NCI-H82 (cell line): ENCODE measurements around the gene ERC2.

ENCODE experiments used
- DNase-seq: peaks from one replicate; lab custom pipeline; 2025; lab: John Stamatoyannopoulos, UW

The ERC2 gene

DNA sequence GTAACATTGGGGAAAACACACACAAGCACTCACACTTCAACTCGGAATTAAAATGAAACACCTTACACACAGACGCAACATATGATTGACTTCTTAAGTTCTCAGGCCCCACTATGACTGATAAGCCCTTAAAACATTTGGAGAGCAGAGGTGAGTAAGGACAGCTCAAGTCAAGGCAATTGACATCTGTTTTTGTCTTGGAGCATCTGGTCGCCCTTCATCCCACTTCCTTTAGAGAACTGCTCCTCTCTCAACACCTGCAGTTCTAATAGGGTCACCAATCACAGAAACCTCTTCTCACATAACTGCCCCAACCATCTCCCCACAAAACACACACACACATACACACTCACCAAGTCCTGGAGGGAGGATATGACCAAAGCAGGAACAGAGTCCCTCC, 43.4 kb downstream of the ERC2 start:
- DNase-seq = peak; percentile 76

DNA sequence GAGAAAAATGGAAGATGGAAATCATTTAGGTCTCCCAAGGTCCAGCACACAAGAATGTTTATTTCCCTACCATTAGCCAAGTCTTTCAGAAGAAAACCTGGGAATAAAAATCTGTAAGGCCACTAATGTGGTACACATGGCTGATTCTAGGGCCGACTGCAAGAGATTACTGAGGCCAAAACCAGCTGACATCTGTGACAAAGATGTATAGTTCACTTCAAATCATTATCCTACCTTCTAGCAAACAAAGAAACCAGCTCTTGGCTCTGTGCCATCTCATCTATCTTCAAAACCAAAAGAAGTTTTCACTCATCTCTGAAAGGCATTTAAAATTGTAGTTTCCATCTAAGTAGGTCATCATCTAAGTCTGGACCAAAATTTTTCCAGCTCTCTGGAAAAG, 43.9 kb downstream of the ERC2 start:
- DNase-seq = peak; percentile 72

DNA sequence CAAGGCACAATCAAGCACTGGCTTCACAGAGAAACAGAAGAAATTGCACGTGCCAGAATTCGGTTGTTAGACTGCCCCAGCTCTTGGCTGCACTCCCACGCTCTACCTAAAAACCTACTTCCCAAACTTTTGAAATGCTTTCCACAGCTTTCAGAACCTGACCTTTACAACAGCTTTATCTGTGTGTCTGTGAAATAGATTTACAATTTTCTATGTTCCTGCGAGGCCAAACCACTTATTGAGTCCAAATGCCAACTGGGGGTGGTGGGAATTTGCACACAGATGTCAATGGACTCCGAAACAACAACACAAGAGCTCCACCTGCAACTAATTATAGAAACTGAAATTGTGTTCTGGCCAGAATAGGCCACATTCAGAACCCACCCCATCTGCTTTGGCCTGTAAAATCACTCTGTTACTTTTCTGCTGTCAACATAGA, 44.6 kb downstream of the ERC2 start:
- DNase-seq = no peak

DNA sequence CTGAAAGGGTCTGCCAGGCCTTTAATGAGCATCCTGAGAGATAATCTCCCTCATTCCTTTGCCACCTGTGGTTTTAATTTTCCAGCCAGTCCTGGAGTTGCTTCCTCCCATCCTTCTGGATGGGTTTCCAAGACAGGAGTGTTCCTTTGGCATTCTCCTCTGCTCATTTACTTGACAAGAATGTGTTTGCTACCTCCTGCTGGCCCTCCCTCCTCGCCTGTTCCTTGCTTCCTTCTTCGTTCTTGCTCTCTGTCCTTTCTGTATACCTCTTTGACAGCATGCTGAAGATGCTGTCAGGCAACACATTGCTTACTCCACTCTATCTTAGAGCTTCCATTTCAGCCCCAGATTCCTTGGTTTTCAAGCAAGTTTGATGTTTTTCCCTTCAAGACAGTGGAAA, 46.0 kb downstream of the ERC2 start:
- DNase-seq = no peak

DNA sequence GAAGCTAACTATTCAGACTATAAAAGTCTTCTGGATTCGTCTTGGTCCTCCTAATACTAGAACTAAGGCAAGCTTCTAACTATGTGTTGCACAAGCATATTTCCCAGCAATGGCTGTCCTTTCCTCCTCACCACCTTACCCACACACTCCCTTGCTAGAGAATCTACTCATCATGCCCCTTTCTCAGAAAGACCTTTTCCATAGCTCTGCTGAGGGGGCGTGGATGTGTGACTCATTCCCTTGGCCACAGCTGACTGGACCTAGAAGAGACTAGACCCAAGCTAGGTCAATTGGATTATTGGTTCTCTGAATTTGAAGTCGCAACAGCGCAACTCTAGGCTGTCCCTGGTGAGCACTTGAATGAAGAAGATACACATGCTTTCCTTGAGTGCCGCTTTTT, 47.1 kb downstream of the ERC2 start:
- no peak for DNase-seq

DNA sequence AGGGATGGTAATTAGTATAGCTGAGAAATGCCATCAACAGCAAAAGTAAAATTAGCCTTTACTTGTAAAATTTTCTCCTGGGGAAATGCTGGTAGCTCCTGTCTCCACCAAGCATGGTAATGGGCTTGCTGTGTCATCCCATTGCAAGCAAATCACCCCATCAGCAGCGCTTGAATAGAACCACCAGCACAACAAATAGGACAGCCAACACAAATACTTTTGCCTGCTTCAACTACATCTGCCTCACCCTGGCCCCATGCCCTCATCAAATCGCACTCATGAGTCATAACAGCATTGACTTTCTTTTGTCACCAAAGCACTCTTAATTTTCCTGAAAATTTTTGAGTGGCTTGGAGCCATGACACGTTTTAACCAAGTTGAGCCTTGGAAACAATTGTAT, 52.6 kb downstream of the ERC2 start:
- no peak for DNase-seq

DNA sequence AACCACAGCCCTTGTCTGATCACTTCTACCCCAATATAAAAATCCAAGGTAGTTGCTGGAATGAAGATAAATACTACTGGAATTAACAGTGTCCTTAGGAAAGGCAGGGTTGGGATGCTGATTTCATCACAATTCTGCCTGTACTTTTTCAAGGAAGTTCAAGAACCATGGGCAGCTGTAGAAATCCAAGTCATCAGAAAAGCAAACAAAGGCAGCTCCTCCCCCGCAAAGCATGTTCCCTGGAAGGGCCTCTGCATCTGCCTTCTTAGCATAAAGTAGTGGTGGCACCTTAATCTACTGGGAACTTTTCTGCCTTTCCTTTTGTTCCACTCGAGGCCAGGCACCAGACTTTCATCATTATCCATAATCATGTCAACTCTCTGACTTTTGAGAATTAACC, 54.4 kb downstream of the ERC2 start:
- DNase-seq = no peak

DNA sequence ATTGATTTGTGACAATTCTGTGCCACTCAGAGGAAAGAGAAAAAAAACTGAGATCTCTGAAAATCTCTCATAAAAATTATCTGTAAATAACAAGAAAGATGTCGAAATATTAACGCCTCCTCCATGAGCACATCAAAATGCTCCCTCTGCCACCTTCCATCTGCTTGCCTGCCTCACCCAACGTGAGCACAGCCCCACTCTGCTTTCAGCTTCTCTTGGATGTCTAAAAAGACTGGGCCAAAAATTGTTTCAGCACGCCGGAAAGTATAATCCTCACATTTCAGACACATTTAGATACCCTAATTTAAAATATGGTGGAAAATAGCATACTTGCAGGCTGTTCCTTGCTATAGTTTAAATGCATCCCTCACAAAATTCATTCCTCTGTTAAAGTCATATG, 57.1 kb downstream of the ERC2 start:
- DNase-seq = no peak

DNA sequence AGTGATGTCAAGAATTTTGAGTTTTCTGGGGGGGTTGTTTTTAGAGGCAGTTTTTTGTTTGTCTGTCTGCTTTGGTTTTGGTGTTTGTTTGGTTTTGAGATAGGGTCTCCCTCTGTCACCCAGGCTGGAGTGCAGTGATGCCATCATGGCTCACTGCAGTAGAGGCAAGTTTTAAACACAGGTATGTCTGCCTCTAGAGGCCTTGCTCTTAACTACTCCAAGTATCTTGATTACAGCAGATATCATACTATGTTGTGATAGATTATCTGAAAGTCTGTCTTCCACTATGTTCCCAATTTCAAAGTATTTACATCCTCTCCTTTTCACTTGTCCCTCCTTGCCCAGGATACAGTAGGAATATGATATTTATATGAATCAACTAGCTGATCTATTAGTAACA, 57.7 kb downstream of the ERC2 start:
- DNase-seq = no peak

DNA sequence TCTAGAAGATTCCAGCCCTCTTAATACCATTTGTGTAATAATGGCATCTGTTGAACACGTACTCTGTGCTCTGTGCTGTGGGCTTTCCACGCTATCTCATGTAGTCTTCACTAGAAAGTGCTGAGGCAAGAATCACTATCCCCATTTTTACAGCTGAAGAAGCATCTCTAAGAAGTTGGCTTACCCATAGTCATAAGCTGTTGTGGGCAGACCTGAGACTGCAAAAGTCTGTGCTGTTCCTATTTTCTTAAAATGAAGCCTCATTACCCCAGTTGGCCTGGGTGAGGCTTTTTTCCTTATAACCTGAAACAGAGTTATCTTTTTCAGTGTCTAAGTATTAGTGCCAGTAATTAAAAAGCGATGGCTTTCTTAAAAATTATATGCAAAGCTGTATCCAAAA, 58.5 kb downstream of the ERC2 start:
- DNase-seq = no peak

DNA sequence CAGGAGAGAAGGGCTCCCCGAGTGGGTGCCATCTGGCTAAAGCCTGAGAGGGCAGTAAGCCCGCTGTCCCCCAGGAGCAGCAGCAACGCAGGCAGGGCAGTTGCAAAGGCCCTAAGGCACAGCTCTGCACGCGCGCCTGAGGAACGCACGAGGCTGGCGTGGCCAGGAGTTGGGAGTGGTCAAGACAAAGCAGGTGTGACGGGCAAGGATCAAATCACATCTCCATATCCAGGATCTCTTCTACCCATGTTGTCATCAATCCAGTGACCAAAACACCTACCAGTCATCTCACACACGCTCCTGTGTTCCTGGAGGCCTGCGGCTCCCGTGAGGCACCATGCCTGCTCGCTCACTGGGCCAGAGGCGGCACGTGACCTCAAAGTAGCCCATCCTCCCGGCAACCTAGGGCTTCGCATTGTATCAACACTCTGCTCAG, 59.5 kb downstream of the ERC2 start:
- no peak for DNase-seq

DNA sequence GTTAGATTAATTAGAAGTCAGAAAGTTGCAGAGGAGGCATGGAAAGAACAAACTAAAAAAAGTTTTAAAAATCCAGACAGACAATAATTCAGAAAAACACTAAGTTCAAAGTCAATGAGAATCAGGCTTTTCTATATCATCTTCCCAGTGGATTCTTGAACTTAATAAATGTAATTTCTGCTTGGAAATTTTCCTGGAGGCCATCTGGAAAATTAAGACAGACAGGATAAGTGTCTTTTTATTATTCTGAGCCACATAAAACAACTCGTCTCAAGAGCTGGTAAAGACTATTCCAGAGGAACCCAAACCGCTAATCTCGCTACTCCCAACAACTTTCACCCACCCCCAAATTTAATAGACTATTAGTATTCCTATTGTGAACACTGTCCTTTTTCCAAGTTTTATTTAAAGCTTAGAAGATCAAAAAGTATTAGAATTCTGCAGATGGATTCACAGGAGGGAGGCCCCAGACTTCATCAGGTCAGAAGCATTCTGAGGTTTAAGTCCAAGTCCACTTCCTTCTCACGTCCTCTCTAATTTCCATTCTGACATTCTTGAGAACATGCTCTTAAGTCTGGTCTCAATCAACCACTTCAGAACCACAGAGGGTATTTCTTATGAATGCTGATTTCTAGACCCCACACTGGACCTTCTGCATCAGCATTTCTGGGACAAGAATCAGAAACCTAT, 61.3 kb downstream of the ERC2 start:
- no peak for DNase-seq

DNA sequence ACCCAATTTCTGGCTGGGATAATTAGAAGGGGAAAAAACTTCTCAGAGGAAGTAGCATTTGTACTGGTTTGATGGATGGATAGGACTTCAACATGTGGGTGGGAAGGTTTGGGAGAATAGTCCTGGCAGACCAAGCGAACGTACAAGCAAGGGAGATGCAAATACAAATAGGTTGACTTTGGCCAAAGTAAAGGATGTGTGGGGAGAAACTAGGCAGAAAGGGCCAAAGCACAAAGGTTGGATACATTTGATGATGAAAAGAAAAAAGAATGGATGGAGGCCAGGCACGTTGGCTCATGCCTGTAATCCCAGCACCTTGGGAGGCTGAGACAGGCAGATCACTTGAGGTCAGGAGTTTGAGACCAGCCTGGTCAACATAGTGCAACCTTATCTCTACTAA, 63.4 kb downstream of the ERC2 start:
- DNase-seq = no peak

DNA sequence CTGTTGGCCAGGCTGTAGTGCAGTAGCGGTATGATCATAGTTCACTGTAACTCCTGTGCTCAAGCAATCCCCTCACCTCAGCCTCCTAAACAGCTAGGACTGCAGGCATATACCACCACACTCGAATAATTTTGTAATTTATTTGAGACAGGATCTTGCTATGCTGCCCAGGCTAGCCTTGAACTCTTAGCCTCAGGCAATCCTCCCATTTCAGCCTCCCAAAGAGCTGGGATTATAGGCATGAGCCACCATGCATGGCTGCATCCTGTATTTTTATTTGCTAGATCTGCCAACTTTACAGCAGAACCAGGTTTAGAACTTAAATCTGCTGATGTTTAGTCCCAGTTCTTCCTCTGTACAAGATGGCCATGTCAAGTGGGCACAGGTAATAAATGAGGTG, 69.6 kb downstream of the ERC2 start:
- DNase-seq = no peak

DNA sequence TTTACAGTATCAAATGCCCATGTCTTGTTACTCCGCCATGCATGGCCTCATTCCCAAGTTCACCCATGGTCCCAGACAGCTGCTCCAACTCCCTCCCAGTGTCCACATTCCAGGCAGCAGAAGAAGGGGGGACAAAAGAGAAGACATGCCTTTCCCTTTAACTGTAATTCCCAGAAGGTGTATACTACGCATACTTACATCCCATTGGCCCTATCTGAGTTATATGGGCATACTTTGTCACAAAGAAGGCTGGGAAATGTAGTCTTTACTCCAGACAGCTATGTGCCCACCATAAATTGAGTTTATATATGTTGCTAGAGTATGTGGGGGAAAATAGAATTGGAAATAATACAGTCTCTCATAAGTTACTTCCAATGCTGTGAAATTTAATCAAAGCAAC, 70.5 kb downstream of the ERC2 start:
- no peak for DNase-seq

DNA sequence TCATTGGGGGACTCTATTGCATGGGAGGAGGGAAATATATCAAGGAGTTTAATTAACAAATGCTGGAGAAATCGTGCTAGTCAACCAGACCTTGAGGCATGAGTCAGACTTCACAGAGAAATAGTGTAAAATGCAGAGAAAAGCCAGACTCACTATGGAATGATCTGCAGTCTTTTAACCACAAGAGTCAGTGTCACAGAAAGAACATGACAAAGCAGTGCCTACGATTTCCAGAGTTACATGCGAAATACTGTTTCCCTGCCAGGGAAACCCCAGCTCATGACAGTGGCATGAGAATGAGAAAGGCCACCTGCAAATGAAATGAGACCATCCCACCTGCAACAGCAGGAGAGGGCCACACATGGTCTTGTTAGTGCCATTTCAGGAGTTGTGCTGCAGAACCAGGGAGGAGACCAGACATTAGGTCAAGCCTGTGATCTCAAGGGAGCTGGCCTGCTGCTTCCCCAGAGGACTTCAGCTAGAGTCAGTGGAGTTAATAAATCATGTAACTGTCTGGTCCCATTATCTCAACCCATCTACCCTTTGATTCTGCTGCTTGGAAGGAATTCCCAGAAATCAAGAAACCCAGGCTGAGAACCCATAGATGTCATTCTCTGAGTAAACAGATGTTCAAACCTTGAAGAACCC, 79.0 kb downstream of the ERC2 start:
- DNase-seq = no peak

DNA sequence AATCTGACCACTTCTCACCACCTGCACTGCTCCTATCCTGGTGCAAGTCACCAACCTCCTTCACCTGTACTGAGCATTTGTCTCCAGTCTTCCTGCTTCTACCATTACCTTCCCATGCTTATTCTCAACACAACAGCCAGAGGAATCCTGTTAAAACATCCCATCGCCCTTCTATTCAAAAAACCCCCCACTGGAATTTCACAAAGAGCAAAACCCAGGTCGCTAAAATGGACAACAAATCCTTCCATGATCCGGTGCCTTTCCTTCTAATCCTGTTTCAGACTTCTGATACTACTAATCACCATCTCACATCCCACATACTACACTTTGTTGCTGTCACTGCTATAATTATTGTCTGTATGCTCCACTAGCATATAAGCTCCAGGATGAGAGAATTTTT, 85.2 kb downstream of the ERC2 start:
- peak; percentile 50 for DNase-seq

DNA sequence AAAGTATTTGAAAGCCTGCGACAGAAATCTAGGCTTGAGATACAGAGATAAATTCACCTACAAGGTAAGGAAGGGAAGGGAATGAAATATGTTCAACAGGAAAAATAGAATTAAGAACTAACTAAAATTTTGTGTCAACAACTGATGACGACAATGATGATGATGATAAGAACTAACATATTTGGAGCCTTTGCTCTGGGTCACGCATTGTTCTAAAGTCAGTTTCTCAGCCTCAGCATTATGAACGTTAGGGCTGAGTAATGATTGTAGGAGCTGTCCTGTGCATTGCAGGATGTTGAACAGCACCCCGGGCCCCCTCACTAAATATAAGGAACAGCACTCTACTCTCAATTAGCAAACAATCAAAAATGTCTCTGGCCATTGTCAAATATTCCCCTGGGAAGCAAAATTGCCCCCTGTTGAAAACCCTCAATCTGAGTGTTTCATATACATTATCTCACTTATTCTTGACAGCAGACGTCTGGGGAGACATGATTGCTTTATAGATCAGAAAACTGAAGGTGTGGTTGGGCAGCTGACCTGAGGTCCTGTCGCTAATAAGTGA, 88.5 kb downstream of the ERC2 start:
- no peak for DNase-seq

DNA sequence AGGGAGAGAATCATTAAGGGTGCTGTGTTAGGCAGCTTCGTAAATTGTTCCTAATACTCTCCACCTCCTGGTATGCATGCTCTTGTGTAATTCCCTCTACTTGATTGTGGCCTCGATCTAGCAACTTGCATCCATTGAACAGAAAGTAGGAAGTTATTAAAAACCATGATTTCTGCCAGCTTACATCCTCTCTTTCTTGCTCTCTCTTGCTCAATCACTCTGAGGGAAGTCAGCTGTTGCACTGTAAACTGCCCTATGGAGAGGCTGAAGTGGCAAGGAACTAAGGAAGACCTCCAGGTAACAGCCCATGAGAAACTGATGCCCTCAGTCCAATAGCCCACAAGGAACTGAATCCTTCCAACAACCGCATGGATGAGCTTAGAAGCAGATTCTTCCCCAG, 92.6 kb downstream of the ERC2 start:
- DNase-seq = no peak

DNA sequence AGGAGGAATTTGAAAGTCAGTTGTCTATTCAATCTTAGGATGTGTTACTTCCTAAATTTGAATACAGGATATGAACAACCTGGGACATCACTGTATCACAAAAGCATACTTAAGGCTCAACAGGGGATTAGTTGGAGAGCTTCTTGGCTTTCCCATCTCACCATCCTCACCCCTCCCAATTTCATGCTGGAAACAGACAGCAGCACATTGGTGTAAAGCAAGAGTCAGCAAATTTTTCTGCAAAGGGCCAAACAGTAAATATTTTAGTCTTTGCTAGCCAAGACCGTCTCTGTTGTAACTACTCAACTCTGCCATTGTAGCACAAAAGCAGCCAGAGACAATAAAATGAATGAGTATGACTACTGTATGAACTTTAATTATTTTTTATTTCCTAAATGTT, 94.9 kb downstream of the ERC2 start:
- no peak for DNase-seq

DNA sequence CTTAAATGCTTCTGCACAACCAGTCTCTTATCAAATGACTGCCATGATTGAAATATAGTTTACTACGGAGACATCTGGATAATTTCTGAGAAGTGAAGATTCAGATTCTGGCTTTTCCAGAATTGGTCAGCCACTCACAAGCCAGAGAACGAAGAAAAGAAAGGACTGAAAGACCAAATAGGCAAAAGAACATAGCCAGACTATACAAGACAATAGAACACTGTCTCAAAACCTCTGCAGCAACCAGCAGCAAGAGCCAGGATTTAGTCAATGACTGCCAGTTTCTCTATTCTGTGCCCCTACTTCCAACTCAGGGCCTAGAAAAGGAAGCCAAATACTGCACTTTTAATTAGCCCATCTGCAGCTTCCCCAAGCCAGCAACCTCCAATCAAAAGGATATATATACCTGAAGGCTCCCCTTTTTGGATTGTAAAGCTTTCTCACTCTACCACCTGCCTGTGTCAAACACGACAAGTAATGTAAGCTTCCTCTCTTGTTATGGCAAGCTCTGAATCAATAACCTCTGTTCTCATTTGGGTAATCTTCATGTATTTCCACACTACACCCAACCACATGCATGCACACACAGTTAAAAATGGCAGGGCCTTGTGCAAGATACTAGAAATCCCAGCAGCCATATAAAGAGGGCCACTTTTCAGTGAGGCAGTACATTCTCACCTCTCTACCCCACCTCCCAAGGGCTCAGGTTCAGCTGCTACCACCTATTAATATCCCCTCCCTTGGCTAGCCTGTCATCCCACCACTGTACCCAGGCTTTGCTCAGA, 97.1 kb downstream of the ERC2 start:
- no peak for DNase-seq

DNA sequence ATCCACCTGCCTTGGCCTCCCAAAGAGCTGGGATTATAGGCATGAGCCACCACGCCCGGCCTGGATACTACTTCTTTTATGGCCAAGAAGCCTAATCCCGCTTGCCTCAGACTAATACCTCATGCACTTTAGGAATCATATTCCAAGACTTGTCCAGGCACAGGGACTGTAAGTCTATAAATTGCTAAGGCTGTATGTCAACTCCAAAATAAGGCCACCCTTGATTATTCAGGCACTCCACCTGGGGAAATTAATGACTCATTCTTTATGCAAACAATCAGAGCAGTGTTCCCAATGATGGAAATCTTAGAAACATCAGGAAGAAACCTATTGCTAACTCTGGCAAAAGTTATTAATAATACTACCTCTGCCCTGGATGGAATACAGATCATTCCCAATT, 98.4 kb downstream of the ERC2 start:
- DNase-seq = no peak

DNA sequence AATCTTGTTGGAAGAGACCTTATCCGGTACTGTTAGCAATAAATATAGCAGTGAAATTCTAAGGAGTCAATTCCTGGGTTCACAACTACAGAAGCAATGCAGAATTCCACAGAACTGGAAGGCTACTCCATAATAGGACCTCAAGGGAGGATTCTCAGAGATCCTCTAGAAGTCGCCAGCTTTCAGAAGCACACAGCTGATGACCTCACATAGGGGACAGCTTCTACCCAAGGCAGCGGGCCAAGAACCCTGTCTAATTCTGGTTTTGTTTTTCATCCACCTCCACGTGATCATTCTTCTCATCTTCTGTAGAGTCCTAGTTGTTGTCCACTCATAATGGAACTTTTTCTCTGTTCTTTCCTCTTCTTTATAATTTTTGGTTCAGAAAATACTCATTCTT, 99.4 kb downstream of the ERC2 start:
- no peak for DNase-seq
